Neural cell (in vitro differentiated cells): ENCODE data around the gene UGT3A1. TPM values are rescaled to one million over a fixed set of nuclear protein-coding genes. Genes with fewer than 3 reads are reported as not detected.

Experiments used
- H2AFZ ChIP-seq: fragments of 200-600, 300-800 bp; sonication (generic), shearing (Covaris generic); 2 replicates; pipeline ENCODE4 v1.6.0; 2014; ENCODE audit warnings: low read depth, mild to moderate bottlenecking, antibody characterized with exemption, low read length, moderate library complexity
- H3F3A ChIP-seq: fragments of 200-600 bp; shearing (Covaris generic); 2 replicates; pipeline ENCODE4 v1.6.1; 2016; ENCODE audit warnings: mild to moderate bottlenecking, moderate library complexity, mixed read lengths, antibody characterized with exemption, low read length; ENCODE audit not compliant: insufficient read depth, poor library complexity, severe bottlenecking
- H3K27ac ChIP-seq: fragments of 200-600, 300-800 bp; sonication (generic), shearing (Covaris generic); 2 replicates; pipeline ENCODE4 v1.5.1; 2014; ENCODE audit warnings: mild to moderate bottlenecking, low read length, moderate library complexity
- H3K27me3 ChIP-seq: fragments of 300-800, 200-600 bp; sonication (generic), shearing (Covaris generic); 2 replicates; pipeline ENCODE4 v1.6.0; 2014; ENCODE audit warnings: mild to moderate bottlenecking, low read depth, low read length, moderate library complexity; ENCODE audit not compliant: insufficient read depth
- H3K36me3 ChIP-seq: fragments of 300-800, 200-600 bp; sonication (generic), shearing (Covaris generic); 2 replicates; pipeline ENCODE4 v1.5.1; 2014; ENCODE audit warnings: mild to moderate bottlenecking, antibody characterized with exemption, low read length, moderate library complexity; ENCODE audit not compliant: insufficient read depth
- H3K4me2 ChIP-seq: fragments of 300-800, 200-600 bp; sonication (generic), shearing (Covaris generic); 2 replicates; pipeline ENCODE4 v1.6.0; 2014; ENCODE audit warnings: mild to moderate bottlenecking, low read length
- H3K4me3 ChIP-seq: fragments of 300-800, 200-600 bp; sonication (generic), shearing (Covaris generic); 2 replicates; pipeline ENCODE4 v1.5.1; 2014; ENCODE audit warnings: mild to moderate bottlenecking, low read length, moderate library complexity
- H3K79me2 ChIP-seq: fragments of 200-600 bp; shearing (Covaris generic); replicated peaks from 2 replicates; pipeline ENCODE4 v1.6.0; 2014; ENCODE audit warnings: mild to moderate bottlenecking, low read length, moderate library complexity; ENCODE audit not compliant: insufficient read depth
- H3K9ac ChIP-seq: fragments of 300-800, 200-600 bp; sonication (generic), shearing (Covaris generic); 2 replicates; pipeline ENCODE4 v1.6.1; 2016; ENCODE audit warnings: mild to moderate bottlenecking, low read length, mixed read lengths
- H3K9me2 ChIP-seq: fragments of 200-600 bp; shearing (Covaris generic); 2 replicates; pipeline ENCODE4 v1.6.1; 2016; ENCODE audit warnings: mild to moderate bottlenecking, low read length, mixed read lengths; ENCODE audit not compliant: insufficient read depth
- H3K9me3 ChIP-seq: fragments of 200-600, 300-800 bp; sonication (generic), shearing (Covaris generic); 2 replicates; pipeline ENCODE4 v1.6.1; 2016; ENCODE audit warnings: mild to moderate bottlenecking, mixed run types, low read length, moderate library complexity, mixed read lengths
- H4K20me1 ChIP-seq: fragments of 200-600 bp; shearing (Covaris generic); 2 replicates; pipeline ENCODE4 v1.6.1; 2016; ENCODE audit warnings: mild to moderate bottlenecking, mixed run types; ENCODE audit not compliant: insufficient read depth
- EP300 ChIP-seq: fragments of 450-650 bp; conservative IDR thresholded peaks from 2 replicates; pipeline ENCODE4 v1.6.1; 2014; ENCODE audit warnings: antibody characterized with exemption, mild to moderate bottlenecking, moderate library complexity; ENCODE audit not compliant: poor library complexity, severe bottlenecking
- EZH2 ChIP-seq: fragments of 200-600, 300-800 bp; shearing (Covaris generic), sonication (generic); IDR thresholded peaks from 2 replicates; pipeline ENCODE4 v1.6.1; 2014; ENCODE audit warnings: antibody characterized with exemption, low read length, borderline replicate concordance, mild to moderate bottlenecking; ENCODE audit not compliant: insufficient read depth, poor library complexity, severe bottlenecking
- MXI1 ChIP-seq: fragments of 450-650 bp; conservative IDR thresholded peaks from 2 replicates; pipeline ENCODE4 v1.6.1; 2014; ENCODE audit warnings: antibody characterized with exemption, mild to moderate bottlenecking; ENCODE audit not compliant: poor library complexity, severe bottlenecking
- POLR2AphosphoS5 ChIP-seq: IDR thresholded peaks from 2 replicates; pipeline ENCODE4 v1.6.1; 2012
- SMC3 ChIP-seq: fragments of 450-650 bp; conservative IDR thresholded peaks from 2 replicates; pipeline ENCODE4 v1.6.1; 2014; ENCODE audit warnings: antibody characterized with exemption, mild to moderate bottlenecking, moderate library complexity; ENCODE audit not compliant: poor library complexity
- TAF1 ChIP-seq: IDR thresholded peaks from 2 replicates; pipeline ENCODE4 v1.6.1; 2012; ENCODE audit warnings: low read depth
- polyA plus RNA-seq: library from polyadenylated mRNA; depleted of rRNA; stranded (reverse); fragments of >200 nt; gene quantifications from 2 replicates; pipeline ENCODE4 v1.2.3, GENCODE V29; 2014
- TF ChIP-seq, protein P1 (sequence below): fragments of 450-650 bp; IDR thresholded peaks from 2 replicates; pipeline ENCODE4 v1.5.1; 2014; ENCODE audit warnings: antibody characterized with exemption, mild to moderate bottlenecking, moderate library complexity; ENCODE audit not compliant: poor library complexity, severe bottlenecking
- TF ChIP-seq, protein P2 (sequence below): IDR thresholded peaks from 2 replicates; pipeline ENCODE4 v1.6.1; 2012; ENCODE audit warnings: borderline replicate concordance

The UGT3A1 gene
- polyA plus RNA-seq, 1 donor from 2014 or later, result not detected

DNA sequence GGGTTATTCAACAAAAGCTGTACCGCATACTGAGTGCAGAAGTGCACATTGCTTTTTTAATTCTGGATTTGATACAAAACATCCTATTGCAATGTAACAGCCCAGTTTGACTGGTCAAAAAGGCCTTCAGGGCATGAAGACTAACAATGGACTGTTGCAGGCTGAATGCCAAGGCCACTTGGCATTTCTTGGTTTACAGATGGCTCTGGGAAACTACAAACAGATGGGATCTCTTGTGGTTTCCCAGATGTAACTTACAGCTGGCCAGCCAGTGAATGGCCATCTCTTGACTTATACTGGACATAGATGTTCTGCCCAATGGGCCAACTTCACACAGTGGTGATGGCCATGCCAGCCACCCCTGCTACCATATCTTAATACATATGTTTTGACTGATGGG, 38.7 kb upstream of the UGT3A1 start:
- Histone ChIP-seq H3K9me3 (no peaks in the 10 kb centered on the region), H3K36me3 (no peaks in the 10 kb centered on the region), H3K4me2 (no peak overlapping the region), H3K27me3 (no peaks in the 10 kb centered on the region), H2AFZ (no peak overlapping the region), H3K27ac (no peak overlapping the region), H3F3A (no peaks in the 10 kb centered on the region), H4K20me1 (no peaks in the 10 kb centered on the region), H3K79me2 (no peaks in the 10 kb centered on the region), H3K4me3 (no peak overlapping the region), H3K9me2 (no peaks in the 10 kb centered on the region), H3K9ac (no peak overlapping the region)
- TF ChIP-seq, protein P1, sequence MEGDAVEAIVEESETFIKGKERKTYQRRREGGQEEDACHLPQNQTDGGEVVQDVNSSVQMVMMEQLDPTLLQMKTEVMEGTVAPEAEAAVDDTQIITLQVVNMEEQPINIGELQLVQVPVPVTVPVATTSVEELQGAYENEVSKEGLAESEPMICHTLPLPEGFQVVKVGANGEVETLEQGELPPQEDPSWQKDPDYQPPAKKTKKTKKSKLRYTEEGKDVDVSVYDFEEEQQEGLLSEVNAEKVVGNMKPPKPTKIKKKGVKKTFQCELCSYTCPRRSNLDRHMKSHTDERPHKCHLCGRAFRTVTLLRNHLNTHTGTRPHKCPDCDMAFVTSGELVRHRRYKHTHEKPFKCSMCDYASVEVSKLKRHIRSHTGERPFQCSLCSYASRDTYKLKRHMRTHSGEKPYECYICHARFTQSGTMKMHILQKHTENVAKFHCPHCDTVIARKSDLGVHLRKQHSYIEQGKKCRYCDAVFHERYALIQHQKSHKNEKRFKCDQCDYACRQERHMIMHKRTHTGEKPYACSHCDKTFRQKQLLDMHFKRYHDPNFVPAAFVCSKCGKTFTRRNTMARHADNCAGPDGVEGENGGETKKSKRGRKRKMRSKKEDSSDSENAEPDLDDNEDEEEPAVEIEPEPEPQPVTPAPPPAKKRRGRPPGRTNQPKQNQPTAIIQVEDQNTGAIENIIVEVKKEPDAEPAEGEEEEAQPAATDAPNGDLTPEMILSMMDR, result no peak
- TF ChIP-seq TAF1 (no peak), EZH2 (no peak), EP300 (no peak), MXI1 (no peak), SMC3 (no peak)
- TF ChIP-seq, protein P2, sequence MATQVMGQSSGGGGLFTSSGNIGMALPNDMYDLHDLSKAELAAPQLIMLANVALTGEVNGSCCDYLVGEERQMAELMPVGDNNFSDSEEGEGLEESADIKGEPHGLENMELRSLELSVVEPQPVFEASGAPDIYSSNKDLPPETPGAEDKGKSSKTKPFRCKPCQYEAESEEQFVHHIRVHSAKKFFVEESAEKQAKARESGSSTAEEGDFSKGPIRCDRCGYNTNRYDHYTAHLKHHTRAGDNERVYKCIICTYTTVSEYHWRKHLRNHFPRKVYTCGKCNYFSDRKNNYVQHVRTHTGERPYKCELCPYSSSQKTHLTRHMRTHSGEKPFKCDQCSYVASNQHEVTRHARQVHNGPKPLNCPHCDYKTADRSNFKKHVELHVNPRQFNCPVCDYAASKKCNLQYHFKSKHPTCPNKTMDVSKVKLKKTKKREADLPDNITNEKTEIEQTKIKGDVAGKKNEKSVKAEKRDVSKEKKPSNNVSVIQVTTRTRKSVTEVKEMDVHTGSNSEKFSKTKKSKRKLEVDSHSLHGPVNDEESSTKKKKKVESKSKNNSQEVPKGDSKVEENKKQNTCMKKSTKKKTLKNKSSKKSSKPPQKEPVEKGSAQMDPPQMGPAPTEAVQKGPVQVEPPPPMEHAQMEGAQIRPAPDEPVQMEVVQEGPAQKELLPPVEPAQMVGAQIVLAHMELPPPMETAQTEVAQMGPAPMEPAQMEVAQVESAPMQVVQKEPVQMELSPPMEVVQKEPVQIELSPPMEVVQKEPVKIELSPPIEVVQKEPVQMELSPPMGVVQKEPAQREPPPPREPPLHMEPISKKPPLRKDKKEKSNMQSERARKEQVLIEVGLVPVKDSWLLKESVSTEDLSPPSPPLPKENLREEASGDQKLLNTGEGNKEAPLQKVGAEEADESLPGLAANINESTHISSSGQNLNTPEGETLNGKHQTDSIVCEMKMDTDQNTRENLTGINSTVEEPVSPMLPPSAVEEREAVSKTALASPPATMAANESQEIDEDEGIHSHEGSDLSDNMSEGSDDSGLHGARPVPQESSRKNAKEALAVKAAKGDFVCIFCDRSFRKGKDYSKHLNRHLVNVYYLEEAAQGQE, result no peak

DNA sequence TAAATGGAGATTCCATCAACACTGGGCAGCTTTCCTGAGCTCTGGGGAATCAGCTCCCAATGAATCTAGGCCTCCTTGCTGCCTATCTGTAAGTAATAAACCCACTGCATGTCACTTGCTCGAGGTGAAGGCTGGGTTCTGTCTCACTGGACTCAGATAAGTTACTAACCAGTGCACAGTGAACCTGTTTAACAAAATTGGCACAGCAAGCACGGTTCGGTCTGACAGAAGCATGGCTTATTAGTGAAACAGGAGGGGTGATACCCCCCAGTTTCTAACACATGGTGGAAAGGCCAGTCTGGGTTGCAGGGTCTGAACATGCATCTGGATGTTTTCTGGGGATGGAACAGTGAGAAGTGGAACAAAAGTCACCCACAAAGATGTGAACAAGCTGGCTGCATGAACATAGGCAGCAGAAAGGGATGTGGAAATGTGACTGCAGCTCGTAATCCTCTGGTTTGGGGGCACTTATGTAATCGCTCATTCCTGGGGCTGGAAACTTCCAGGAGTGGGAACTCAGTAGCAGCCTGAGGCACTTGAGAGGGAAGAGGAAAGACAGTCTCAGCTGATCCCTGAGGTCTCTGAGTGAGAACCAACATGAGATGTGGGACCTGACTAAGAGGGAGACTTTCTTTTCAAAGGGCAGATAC, 37.8 kb upstream of the UGT3A1 start:
- Histone ChIP-seq H3K79me2 (no peaks in the 10 kb centered on the region), H3K9me2 (no peaks in the 10 kb centered on the region), H3K9ac (no peak overlapping the region), H2AFZ (no peak overlapping the region), H3K4me3 (no peak overlapping the region), H3K4me2 (no peak overlapping the region), H3K9me3 (no peaks in the 10 kb centered on the region), H3F3A (no peaks in the 10 kb centered on the region), H3K27me3 (no peaks in the 10 kb centered on the region), H3K27ac (no peak overlapping the region), H4K20me1 (no peaks in the 10 kb centered on the region), H3K36me3 (no peaks in the 10 kb centered on the region)
- TF ChIP-seq MXI1 (no peak), EP300 (no peak), EZH2 (no peak), POLR2AphosphoS5 (no peak)
- TF ChIP-seq, protein P2, result no peak
